GM12873 (cell line): ENCODE measurements around the gene LAX1.

Source experiments
- TF ChIP-seq, protein P1 (sequence below): IDR thresholded peaks from 2 replicates; pipeline ENCODE4 v1.5.1; 2012; ENCODE audit warnings: low read depth, mild to moderate bottlenecking, moderate library complexity, low read length, control low read depth; ENCODE audit not compliant: insufficient read depth; ENCODE audit errors: missing control alignments

Gene LAX1

DNA sequence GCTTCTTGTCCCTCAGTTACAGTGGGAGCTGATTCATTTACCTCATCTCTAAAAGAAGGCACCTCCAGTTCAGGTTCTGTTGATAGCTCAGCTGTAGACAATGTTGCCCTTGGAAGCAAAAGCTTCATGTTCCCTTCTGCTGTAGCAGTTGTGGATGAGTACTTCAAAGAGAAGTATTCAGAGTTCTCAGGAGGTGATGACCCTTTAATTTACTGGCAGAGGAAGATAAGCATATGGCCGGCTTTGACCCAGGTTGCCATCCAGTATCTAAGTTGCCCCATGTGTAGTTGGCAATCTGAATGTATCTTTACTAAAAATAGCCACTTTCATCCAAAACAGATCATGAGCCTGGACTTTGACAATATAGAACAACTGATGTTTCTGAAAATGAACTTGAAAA, 35.0 kb downstream of the LAX1 start:
- TF ChIP-seq, protein P1, sequence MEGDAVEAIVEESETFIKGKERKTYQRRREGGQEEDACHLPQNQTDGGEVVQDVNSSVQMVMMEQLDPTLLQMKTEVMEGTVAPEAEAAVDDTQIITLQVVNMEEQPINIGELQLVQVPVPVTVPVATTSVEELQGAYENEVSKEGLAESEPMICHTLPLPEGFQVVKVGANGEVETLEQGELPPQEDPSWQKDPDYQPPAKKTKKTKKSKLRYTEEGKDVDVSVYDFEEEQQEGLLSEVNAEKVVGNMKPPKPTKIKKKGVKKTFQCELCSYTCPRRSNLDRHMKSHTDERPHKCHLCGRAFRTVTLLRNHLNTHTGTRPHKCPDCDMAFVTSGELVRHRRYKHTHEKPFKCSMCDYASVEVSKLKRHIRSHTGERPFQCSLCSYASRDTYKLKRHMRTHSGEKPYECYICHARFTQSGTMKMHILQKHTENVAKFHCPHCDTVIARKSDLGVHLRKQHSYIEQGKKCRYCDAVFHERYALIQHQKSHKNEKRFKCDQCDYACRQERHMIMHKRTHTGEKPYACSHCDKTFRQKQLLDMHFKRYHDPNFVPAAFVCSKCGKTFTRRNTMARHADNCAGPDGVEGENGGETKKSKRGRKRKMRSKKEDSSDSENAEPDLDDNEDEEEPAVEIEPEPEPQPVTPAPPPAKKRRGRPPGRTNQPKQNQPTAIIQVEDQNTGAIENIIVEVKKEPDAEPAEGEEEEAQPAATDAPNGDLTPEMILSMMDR = no peak

DNA sequence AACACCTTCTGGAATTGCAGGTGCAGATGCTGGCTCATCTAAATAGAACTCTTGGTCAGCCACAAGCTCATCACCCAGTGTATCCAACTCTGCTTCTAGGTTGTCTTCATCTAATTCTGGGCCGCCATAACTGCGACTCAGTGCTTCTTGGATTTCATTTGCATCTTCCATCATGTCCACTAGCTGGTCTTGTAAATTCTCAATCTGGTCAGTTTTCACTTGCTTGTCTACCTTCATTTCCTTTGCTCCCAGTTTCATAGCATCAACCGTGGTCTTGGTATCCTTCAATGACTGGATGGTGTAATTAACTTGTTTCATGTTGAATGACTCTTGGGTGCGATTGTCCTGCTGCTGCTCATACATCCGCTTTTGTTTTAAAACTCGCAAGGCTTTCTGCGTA, 40.7 kb downstream of the LAX1 start:
- TF ChIP-seq, protein P1 = no peak

DNA sequence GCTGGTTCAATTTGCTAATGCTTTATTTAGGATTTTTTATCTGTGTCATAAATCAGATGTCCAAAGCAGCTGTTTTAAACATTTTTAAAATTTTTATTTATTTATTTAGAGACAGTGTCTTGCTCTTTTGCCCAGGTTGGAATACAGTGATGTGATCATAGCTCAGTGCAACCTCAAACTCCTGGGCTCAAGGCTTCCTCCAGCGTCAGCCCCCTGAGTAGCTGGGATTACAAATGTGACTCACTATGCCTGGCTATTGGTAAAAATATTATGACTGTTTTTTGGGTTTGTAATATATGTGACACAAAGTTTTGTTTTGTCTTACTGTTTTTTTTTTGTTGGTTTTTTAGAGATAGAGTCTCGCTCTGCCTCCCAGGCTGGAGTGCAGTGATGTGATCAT, 42.2 kb downstream of the LAX1 start:
- TF ChIP-seq, protein P1 = no peak

DNA sequence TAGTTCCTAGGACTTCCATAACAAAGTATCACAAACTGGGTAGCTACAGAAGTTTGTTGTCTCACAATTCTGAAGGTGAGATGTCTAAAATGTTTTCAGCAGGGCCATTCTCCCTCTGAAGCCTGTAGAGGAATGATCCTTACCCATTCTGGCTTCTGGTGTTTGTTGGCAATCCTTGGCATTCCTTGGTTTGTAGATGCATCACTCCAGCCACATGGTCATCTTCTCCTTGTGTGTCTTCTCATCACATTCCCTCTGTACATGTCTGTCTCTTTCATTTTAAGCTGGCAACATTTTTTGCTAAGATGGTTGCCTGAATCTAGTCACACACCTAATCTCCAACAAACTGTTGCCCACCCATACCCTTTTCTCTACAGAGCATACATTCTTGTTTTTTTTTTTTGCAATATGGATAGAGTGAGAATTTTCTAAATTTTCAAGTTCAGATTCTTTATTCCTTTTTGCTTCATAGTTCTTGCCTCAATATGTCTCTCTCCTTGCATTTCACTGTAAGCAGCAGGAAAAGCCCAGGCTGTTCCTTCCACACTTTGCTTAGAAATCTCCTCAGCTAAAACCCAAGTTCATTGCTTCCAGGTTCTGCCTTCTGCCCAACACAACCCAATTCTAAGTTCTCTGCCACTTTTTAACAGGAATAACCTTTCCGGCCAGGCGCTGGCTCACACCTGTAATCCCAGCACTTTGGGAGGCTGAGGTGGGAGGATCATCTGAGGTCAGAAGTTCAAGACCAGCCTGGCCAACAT, 48.8 kb downstream of the LAX1 start:
- TF ChIP-seq, protein P1 = no peak

DNA sequence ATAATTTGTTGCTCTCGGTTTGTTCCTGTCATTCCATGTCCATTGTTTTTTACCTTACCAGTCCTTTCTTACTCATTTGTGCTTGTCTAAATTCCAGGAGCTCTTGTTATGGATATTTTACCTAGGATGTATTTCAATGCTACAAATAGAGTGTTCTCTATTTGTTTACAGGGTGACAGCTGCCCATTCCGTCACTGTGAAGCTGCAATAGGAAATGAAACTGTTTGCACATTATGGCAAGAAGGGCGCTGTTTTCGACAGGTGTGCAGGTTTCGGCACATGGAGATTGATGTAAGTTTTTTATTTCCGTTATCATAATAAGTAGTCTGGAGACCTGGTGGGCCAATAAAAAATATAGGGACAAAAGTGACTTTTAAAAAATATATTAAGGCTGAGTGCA, 53.4 kb downstream of the LAX1 start:
- TF ChIP-seq, protein P1 = no peak

DNA sequence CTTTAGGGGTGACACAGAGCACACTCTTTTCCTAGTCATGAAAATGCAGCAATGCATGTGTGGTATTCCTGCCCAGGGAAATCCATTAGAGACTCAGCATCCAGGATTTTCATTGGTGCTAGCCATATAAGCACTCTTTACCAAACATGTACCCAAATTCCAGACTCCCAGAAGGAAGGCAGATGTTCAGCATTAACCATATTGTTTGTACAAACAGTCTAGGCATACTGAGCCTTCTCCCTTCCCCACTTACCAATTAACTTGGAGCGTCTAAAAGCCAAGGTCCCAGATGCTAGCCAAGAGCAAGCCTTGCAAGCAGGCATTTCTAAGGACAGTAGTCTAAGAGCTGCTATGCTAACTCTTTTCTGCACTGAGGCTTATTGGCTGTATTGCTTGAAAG, 58.3 kb downstream of the LAX1 start:
- TF ChIP-seq, protein P1 = no peak
